SK-N-SH treated with all-trans-retinoic acid at 6 μM for 48 hours (cell line): ENCODE data around the gene LRMDA.

Source experiments
- ATAC-seq: fragments of 200-7000 bp; cut with Tn5 transposase; 3 replicates; pipeline ENCODE4 v1.9.1; 2020; ENCODE audit warnings: mild to moderate bottlenecking, moderate library complexity
- ARNTL ChIP-seq: fragments of 450-650 bp; formaldehyde crosslinking; IDR thresholded peaks from 2 replicates; pipeline ENCODE4 v1.5.0; 2020; ENCODE audit warnings: low read depth, mild to moderate bottlenecking, moderate library complexity, borderline replicate concordance
- BACH2 ChIP-seq: fragments of 250-450 bp; sonication (Bioruptor Pico); IDR thresholded peaks from 2 replicates; pipeline ENCODE4 v1.9.0; 2021; ENCODE audit warnings: mild to moderate bottlenecking, borderline replicate concordance
- CREB5 ChIP-seq: fragments of 250-450 bp; sonication (Bioruptor Pico); IDR thresholded peaks from 2 replicates; pipeline ENCODE4 v1.5.1; 2020; ENCODE audit warnings: low read depth, mild to moderate bottlenecking, moderate library complexity
- CSDC2 ChIP-seq: fragments of 250-450 bp; sonication (Bioruptor Pico); IDR thresholded peaks from 2 replicates; pipeline ENCODE4 v1.5.0; 2020; ENCODE audit warnings: mild to moderate bottlenecking, moderate library complexity
- CSRNP3 ChIP-seq: fragments of 250-450 bp; sonication (Bioruptor Pico); IDR thresholded peaks from 2 replicates; pipeline ENCODE4 v1.5.1; 2021; ENCODE audit warnings: mild to moderate bottlenecking, moderate library complexity
- ESRRG ChIP-seq: fragments of 250-450 bp; sonication (Bioruptor Pico); IDR thresholded peaks from 2 replicates; pipeline ENCODE4 v1.6.1; 2021; ENCODE audit warnings: mild to moderate bottlenecking
- GLIS3 ChIP-seq: fragments of 250-450 bp; sonication (Bioruptor Pico); IDR thresholded peaks from 2 replicates; pipeline ENCODE4 v1.5.0; 2020; ENCODE audit warnings: mild to moderate bottlenecking, moderate library complexity
- ISL1 ChIP-seq: fragments of 250-450 bp; sonication (Bioruptor Pico); IDR thresholded peaks from 2 replicates; pipeline ENCODE4 v2.1.2; 2022; ENCODE audit warnings: mild to moderate bottlenecking, moderate library complexity
- OSR1 ChIP-seq: fragments of 250-450 bp; sonication (Bioruptor Pico); IDR thresholded peaks from 2 replicates; pipeline ENCODE4 v1.8.0; 2022; ENCODE audit warnings: moderate library complexity, mild to moderate bottlenecking, inconsistent platforms
- PATZ1 ChIP-seq: fragments of 250-450 bp; sonication (Bioruptor Pico); IDR thresholded peaks from 2 replicates; pipeline ENCODE4 v1.8.0; 2020; ENCODE audit warnings: mild to moderate bottlenecking, moderate library complexity, borderline replicate concordance
- POU6F1 ChIP-seq: fragments of 250-450 bp; sonication (Bioruptor Pico); IDR thresholded peaks from 2 replicates; pipeline ENCODE4 v1.8.0; 2021; ENCODE audit warnings: low read depth, mild to moderate bottlenecking, moderate library complexity, borderline replicate concordance
- PPARA ChIP-seq: fragments of 250-450 bp; sonication (Bioruptor Pico); IDR thresholded peaks from 2 replicates; pipeline ENCODE4 v1.5.0; 2020; ENCODE audit warnings: mild to moderate bottlenecking, borderline replicate concordance
- RARB ChIP-seq: fragments of 250-450 bp; sonication (Bioruptor Pico); IDR thresholded peaks from 2 replicates; pipeline ENCODE4 v1.8.0; 2021; ENCODE audit warnings: mild to moderate bottlenecking, moderate library complexity
- SNAI2 ChIP-seq: fragments of 250-450 bp; sonication (Bioruptor Pico); IDR thresholded peaks from 2 replicates; pipeline ENCODE4 v1.5.0; 2020; ENCODE audit warnings: mild to moderate bottlenecking, moderate library complexity
- TCF4 ChIP-seq: fragments of 250-450 bp; sonication (Bioruptor Pico); IDR thresholded peaks from 2 replicates; pipeline ENCODE4 v1.8.0; 2021; ENCODE audit warnings: mild to moderate bottlenecking, moderate library complexity, borderline replicate concordance
- TOX ChIP-seq: fragments of 250-450 bp; sonication (Bioruptor Pico); IDR thresholded peaks from 2 replicates; pipeline ENCODE4 v1.8.0; 2021; ENCODE audit warnings: mild to moderate bottlenecking, moderate library complexity, borderline replicate concordance
- TSHZ2 ChIP-seq: fragments of 250-450 bp; sonication (Bioruptor Pico); IDR thresholded peaks from 2 replicates; pipeline ENCODE4 v1.5.0; 2020; ENCODE audit warnings: mild to moderate bottlenecking, moderate library complexity
- ZC3H10 ChIP-seq: fragments of 250-450 bp; sonication (Bioruptor Pico); IDR thresholded peaks from 2 replicates; pipeline ENCODE4 v1.5.1; 2021; ENCODE audit warnings: mild to moderate bottlenecking, moderate library complexity
- ZFP3 ChIP-seq: fragments of 250-450 bp; sonication (Bioruptor Pico); IDR thresholded peaks from 2 replicates; pipeline ENCODE4 v1.5.0; 2020; ENCODE audit warnings: mild to moderate bottlenecking, moderate library complexity
- ZFP30 ChIP-seq: fragments of 450-650 bp; formaldehyde crosslinking; IDR thresholded peaks from 2 replicates; pipeline ENCODE4 v1.5.0; 2022; ENCODE audit warnings: mild to moderate bottlenecking, moderate library complexity
- ZNF565 ChIP-seq: fragments of 450-650 bp; formaldehyde crosslinking; conservative IDR thresholded peaks from 2 replicates; pipeline ENCODE4 v1.5.0; 2020; ENCODE audit warnings: low read depth, mild to moderate bottlenecking, moderate library complexity
- ZNF70 ChIP-seq: fragments of 450-650 bp; formaldehyde crosslinking; IDR thresholded peaks from 2 replicates; pipeline ENCODE4 v1.5.0; 2020; ENCODE audit warnings: mild to moderate bottlenecking, moderate library complexity
- ZNF8 ChIP-seq: fragments of 450-650 bp; formaldehyde crosslinking; IDR thresholded peaks from 2 replicates; pipeline ENCODE4 v1.5.0; 2020; ENCODE audit warnings: mild to moderate bottlenecking, moderate library complexity

LRMDA gene

GRCh38 chr10:75648854-75649253, 217.4 kb downstream of the LRMDA start (continued):
- TF ChIP-seq ZFP30 (CRISPR knock-in tag), result no peak
- TF ChIP-seq TSHZ2, result no peak

- TF ChIP-seq ZNF70 (no peak), BACH2 (CRISPR knock-in tag) (no peak), GLIS3 (no peak), ESRRG (CRISPR knock-in tag) (no peak), TSHZ2 (no peak), ISL1 (CRISPR knock-in tag) (no peak), CSRNP3 (CRISPR knock-in tag) (no peak), RARB (CRISPR knock-in tag) (no peak), TCF4 (no peak), OSR1 (CRISPR knock-in tag) (no peak), ARNTL (CRISPR knock-in tag) (no peak), ZNF565 (CRISPR knock-in tag) (no peak), ZC3H10 (CRISPR knock-in tag) (no peak), PATZ1 (CRISPR knock-in tag) (no peak), ZFP3 (CRISPR knock-in tag) (no peak), ZNF8 (CRISPR knock-in tag) (no peak), TOX (CRISPR knock-in tag) (no peak), SNAI2 (no peak), CSDC2 (CRISPR knock-in tag) (no peak), POU6F1 (CRISPR knock-in tag) (no peak)
- no peak for ATAC-seq
These were observed 218.0 kb downstream of the LRMDA start for GRCh38 chr10:75649466-75649865.

GRCh38 chr10:75650648-75651047, 219.2 kb downstream of the LRMDA start:
- TF ChIP-seq BACH2 (CRISPR knock-in tag) (no peak), ZFP30 (CRISPR knock-in tag) (no peak), ZNF70 (no peak), CSRNP3 (CRISPR knock-in tag) (no peak), CREB5 (no peak), TOX (CRISPR knock-in tag) (no peak), ESRRG (CRISPR knock-in tag) (no peak), PPARA (no peak), SNAI2 (no peak), ARNTL (CRISPR knock-in tag) (no peak), GLIS3 (no peak), OSR1 (CRISPR knock-in tag) (no peak), ZFP3 (CRISPR knock-in tag) (no peak)
- ATAC-seq, result no peak
